Urinary bladder (tissue), 4 donors: ENCODE data around the gene LZTS3. TPM values are rescaled to one million over a fixed set of nuclear protein-coding genes. Genes with fewer than 3 reads are reported as not detected.
"Not testable (repeated sequence)": the region's sequence is repeated elsewhere in the genome, so short reads cannot be mapped to it uniquely, and the experiment has no call there.

Experiments
- DNase-seq: peaks from one replicate; pipeline ENCODE4 v3.0.0-alpha.2; 2015; ENCODE audit errors: extremely low spot score
- H3K27ac ChIP-seq: one replicate; pipeline ENCODE4 v1.5.1; 2013; ENCODE audit warnings: low read depth, mild to moderate bottlenecking, moderate library complexity
- H3K36me3 ChIP-seq: one replicate; pipeline ENCODE4 v1.6.1; 2013; ENCODE audit warnings: mild to moderate bottlenecking, moderate library complexity; ENCODE audit not compliant: insufficient read depth
- H3K4me1 ChIP-seq: one replicate; pipeline ENCODE4 v1.6.1; 2013; ENCODE audit warnings: mild to moderate bottlenecking, moderate library complexity; ENCODE audit not compliant: insufficient read depth
- H3K4me3 ChIP-seq: one replicate; pipeline ENCODE4 v1.5.1; 2013; ENCODE audit warnings: low read depth, low read length
- WGBS: extraction: QIAGEN DNeasy Blood & Tissue Kit; methylation state at CpG from one replicate; pipeline ENCODE4 v1.1.7; 2013; 5-methylcytosine and 5-hydroxymethylcytosine counted together
- polyA plus RNA-seq: library from polyadenylated mRNA; stranded (reverse); fragments of 200-250 nt; gene quantifications from one replicate; pipeline ENCODE4 v1.2.3, GENCODE V29; 2013
- total RNA-seq: library from RNA; depleted of rRNA; stranded (reverse); fragments of >200 nt; gene quantifications from one replicate; pipeline ENCODE4 v1.2.3, GENCODE V29; 2014
- donor health status: healthy with polysubstance abuse.
- donor health status: healthy.

LZTS3 gene
- total and polyA plus RNA-seq, 2 donors = 3.1 to 10.4 TPM

DNA sequence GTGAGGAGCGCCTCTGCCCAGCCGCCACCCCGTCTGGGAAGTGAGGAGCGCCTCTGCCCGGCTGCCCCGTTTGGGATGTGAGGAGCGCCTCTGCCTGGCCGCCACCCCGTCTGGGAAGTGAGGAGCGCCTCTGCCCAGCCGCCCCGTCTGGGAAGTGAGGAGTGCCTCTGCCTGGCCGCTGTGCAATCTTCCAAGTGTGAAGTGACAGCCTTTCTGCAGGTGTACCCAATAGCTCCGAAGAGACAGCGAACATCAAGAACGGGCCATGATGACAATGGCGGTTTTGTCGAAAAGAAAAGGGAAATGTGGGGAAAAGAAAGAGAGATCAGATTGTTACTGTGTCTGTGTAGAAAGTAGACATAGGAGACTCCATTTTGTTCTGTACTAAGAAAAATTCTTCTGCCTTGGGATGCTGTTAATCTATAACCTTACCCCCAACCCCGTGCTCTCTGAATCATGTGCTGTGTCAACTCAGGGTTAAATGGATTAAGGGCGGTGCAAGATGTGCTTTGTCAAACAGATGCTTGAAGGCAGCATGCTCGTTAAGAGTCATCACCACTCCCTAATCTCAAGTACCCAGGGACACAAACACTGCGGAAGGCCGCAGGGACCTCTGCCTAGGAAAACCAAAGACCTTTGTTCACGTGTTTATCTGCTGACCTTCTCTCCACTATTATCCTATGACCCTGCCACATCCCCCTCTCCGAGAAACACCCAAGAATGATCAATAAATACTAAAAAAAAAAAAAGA lies 47.4 kb downstream of the LZTS3 start:
- not testable (repeated sequence) for H3K27ac ChIP-seq, H3K36me3 ChIP-seq, H3K4me3 ChIP-seq, DNase-seq, H3K4me1 ChIP-seq
- WGBS = 91% methylated on average over 25 of the region's 25 CpGs

DNA sequence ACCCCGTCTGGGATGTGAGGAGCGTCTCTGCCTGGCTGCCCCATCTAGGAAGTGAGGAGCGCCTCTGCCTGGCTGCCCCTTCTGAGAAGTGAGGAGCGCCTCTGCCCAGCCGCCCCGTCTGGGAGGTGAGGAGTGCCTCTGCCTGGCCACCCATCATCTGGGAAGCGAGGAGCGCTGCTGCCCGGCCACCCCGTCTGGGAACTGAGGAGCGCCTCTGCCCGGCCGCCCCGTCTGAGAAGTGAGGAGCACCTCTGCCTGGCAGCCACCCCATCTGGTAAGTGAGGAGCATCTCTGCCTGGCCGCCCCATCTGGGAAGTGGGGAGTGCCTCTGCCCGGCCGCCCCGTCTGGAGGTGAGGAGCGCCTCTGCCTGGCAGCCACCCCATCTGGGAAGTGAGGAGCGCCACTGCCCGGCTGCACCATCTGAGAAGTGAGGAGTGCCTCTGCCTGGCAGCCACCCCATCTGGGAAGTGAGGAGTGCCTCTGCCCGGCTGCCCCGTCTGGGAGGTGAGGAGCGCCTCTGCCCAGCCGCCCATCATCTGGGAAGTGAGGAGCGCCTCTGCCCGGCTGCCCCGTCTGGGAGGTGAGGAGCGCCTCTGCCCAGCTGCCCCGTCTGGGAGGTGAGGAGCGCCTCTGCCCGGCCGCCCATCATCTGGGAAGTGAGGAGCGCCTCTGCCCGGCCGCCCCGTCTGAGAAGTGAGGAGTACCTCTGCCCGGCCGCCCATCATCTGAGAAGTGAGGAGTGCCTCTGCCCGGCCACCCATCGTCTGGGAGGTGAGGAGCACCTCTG lies 48.4 kb downstream of the LZTS3 start:
- 98% methylated on average over 41 of the region's 41 CpGs for WGBS
- DNase-seq, H3K4me3 ChIP-seq, H3K4me1 ChIP-seq, H3K27ac ChIP-seq, H3K36me3 ChIP-seq: not testable (repeated sequence)

DNA sequence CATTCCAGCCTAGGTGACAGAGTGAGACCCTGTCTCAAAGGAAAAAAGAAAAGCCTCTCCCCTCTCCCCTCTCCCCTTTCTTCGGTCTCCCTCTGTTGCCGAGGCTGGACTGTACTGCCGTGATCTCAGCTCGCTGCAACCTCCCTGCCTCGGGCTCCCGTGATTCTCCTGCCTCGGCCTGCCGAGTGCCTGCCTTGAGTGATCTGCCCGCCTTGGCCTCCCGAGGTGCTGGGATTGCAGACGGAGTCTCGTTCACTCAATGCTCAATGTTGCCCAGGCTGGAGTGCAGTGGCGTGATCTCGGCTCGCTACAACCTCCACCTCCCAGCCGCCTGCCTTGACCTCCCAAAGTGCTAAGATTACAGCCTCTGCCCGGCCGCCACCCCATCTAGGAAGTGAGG lies 49.2 kb downstream of the LZTS3 start:
- not testable (repeated sequence) for H3K4me1 ChIP-seq, DNase-seq, H3K4me3 ChIP-seq, H3K27ac ChIP-seq, H3K36me3 ChIP-seq
- WGBS = 98% methylated on average over 15 of the region's 18 CpGs

DNA sequence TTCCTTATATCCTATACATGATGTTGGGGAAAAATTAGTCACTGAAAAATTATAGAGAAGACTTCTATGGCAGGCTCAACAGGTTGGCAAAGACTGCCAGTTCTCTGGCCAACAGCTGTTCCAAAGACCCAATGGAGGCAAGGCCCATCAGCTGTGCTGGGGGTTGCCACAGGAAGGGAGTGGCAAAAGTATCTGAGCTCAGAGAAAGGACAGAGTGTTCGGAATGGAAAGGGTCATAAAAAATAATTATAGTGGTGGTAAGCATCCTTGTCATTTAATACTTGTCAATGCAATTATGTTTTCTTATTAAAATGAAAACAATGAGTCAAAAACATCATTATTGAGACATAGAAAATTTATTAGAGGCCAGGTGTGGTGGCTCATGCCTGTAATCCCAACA lies 49.8 kb downstream of the LZTS3 start:
- WGBS = 87% methylated on average over 1 of the region's 1 CpG
- Histone ChIP-seq H3K4me3 (no peak overlapping the region), H3K27ac (no peak overlapping the region), H3K4me1 (no peaks in the 10 kb centered on the region), H3K36me3 (no peaks in the 10 kb centered on the region)
- no peak for DNase-seq

DNA sequence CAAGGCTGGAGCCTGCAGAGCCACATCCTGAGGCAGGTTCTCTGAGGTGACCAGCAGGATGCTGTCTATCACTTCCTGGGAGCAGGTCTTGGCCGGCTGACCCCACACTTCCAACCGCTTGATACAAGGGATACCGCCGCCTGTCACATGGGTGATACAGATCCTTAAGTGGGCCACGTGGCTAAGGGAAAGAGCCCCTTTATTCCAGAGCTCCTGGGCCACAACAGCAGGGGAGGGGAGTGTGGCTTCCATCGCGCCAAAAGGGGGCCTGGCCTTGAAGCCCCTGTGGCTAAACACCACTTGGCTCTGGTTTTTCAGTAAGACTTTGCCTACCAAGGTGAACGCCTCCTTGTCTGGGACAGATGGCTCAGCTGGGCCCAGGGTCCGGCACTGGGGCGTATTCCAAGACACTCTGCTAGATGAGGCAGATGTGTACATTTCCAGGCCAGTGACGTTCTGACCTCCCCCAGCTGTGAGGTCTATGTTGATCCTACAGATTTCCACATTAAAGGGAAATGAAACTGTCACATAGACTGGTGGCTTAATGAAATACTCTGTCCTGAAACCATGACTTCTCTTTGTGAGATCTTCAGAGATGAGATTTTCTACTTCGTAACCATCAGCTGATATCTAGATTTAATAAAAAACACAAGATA lies 51.3 kb downstream of the LZTS3 start:
- H3K27ac ChIP-seq = no peak overlapping the region
- WGBS = 93% methylated on average over 12 of the region's 12 CpGs
- DNase-seq = no peak
- no peaks in the 10 kb centered on the region for H3K36me3 ChIP-seq
- H3K4me1 ChIP-seq = no peaks in the 10 kb centered on the region
- H3K4me3 ChIP-seq = no peak overlapping the region

DNA sequence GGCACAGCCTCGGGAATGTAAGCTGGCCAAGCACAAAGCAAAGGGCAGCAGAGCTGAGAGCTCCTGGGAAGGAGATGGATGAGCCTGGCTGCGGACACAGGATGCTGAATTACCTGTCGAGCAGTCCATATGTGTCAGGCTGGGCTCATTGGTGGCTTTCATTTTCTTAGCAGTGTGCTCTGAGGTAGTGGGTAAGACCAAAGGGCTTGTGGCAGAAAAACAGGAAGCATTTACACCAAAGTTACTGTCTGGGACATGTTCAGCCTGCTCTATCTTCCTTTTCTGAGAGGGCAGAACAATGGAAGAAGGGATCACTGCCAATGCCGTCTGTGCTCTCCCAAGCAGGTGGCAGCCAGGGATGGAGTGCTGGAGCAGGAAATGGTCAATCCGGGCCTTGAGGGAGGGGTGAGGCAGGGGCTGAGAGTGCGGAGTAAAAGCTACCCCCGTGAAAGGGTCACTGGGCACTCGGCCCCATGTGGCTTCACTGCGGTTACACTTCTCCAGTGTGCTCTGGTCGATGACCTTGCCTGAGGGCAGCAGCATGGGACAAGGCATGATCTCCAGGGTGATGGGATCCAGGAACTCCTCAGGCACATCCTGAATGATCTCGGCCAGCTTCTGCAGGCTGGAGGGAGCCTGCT lies 52.0 kb downstream of the LZTS3 start:
- no peak overlapping the region for H3K4me3 ChIP-seq
- DNase-seq = no peak
- WGBS = 79% methylated on average over 11 of the region's 11 CpGs
- no peaks in the 10 kb centered on the region for H3K4me1 ChIP-seq
- no peaks in the 10 kb centered on the region for H3K36me3 ChIP-seq
- H3K27ac ChIP-seq = no peak overlapping the region

GRCh38 chr20:3119044-3119443 lies 54.3 kb downstream of the LZTS3 start:
- no peak overlapping the region for H3K27ac ChIP-seq
- DNase-seq = no peak
- no peaks in the 10 kb centered on the region for H3K4me1 ChIP-seq
- H3K4me3 ChIP-seq = no peak overlapping the region
- WGBS = 76% methylated on average over 5 of the region's 5 CpGs
- no peaks in the 10 kb centered on the region for H3K36me3 ChIP-seq

- not testable (repeated sequence) for DNase-seq, H3K4me1 ChIP-seq, H3K36me3 ChIP-seq, H3K27ac ChIP-seq, H3K4me3 ChIP-seq
- WGBS = 52% methylated on average over 14 of the region's 14 CpGs
Observed at GRCh38 chr20:3117839-3118379, 55.4 kb downstream of the LZTS3 start.

DNA sequence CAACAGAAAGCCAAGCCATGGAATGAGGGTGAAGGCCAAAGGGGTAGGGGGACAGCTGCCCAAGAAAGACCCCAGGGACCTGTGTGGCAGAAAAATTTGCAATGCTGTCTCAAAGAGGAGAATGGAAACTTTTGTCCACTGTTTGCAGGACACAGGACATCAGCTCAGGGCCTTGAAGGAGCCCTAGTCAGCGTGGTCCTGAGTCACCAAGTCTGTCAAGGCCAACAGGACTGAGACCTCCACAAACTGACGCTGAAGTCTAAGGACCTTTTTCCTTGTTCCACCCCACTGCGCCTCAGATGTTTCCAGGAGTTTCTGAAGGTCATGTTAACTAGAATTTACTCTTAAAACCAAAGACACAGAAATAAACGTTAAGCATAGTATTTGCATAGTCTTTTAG lies 57.0 kb downstream of the LZTS3 start:
- WGBS = 84% methylated on average over 4 of the region's 4 CpGs
- DNase-seq = no peak
- H3K27ac ChIP-seq = no peak overlapping the region

DNA sequence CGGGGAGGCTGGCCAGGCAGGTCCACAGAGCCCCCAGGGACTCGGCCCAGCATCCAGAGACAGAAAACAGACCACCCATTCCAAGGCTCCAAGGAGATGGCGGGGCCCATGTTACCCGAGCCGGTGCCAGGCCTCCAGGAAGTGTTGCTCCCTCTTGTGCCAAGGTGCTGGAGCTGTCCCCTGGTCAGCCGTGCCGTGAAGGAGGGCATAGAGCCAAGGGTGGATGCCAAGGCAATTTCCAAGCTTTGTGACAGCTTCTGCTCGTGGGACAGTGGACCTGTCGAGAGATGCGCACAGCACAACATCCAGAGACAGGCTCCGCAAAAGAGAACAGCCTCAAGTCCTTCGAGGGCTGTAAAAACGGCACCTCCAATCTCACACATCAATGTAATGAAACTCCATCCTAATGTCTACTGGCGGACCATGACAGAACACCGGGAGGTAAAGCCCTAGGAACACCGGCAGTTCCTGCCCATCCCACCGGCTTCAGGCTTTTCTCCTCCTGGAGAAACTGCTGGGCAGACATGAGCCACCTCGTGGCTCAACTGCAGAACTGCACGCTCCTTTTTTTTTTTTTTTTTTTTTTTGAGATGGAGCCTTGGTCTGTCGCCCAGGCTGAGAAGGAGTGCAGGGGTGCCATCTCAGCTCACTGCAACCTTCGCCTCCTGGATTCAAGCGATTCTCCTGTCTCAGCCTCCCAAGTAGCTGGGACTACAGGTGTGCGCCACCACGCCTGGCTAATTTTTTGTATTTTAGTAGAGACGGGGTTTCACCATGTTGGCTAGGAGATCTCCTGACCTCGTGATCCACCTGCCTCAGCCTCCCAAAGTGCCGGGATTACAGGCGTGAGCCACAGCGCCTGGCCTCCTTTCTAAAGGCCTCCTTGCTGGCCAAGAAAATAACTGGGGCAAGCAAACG lies 57.9 kb downstream of the LZTS3 start:
- WGBS = 56% methylated on average over 30 of the region's 30 CpGs

More for the DNA sequence above, 57.0 kb downstream of the LZTS3 start:
- Histone ChIP-seq H3K36me3 (no peaks in the 10 kb centered on the region), H3K4me1 (no peaks in the 10 kb centered on the region), H3K4me3 (no peak overlapping the region)

More for the DNA sequence above, 57.9 kb downstream of the LZTS3 start:
- Histone ChIP-seq H3K27ac (no peak overlapping the region), H3K36me3 (no peaks in the 10 kb centered on the region), H3K4me1 (no peaks in the 10 kb centered on the region), H3K4me3 (no peak overlapping the region)
- no peak for DNase-seq
